HG02588 (cell line): ENCODE measurements around the gene TAOK1.
A peak's percentile ranks its signal among the peaks of the same experiment; 100 is the strongest.
"Not testable (repeated sequence)": the region's sequence is repeated elsewhere in the genome, so short reads cannot be mapped to it uniquely, and the experiment has no call there.

Experiments
- ATAC-seq: cut with Tn5 transposase; IDR thresholded peaks from one replicate; pipeline ENCODE4 v1.9.1; 2021; ENCODE audit warnings: mild to moderate bottlenecking, moderate library complexity; ENCODE audit not compliant: unreplicated experiment

The TAOK1 gene

GRCh38 chr17:29389982-29390850, at the start of gene TAOK1:
Gene TAOK1 (plus strand): TSS chr17:29390363. CDS start chr17:29451549, 61,186 bp downstream.
- peak; percentile 74 for ATAC-seq

GRCh38 chr17:29341726-29342125, 48.4 kb upstream of the TAOK1 start:
- no peak for ATAC-seq

GRCh38 chr17:29342158-29342765, 47.9 kb upstream of the TAOK1 start:
- no peak for ATAC-seq

GRCh38 chr17:29344201-29344856, 45.8 kb upstream of the TAOK1 start:
- no peak for ATAC-seq

GRCh38 chr17:29345066-29345465, 45.1 kb upstream of the TAOK1 start:
- no peak for ATAC-seq

- not testable (repeated sequence) for ATAC-seq
Measured at GRCh38 chr17:29345470-29345869, 44.7 kb upstream of the TAOK1 start.

- ATAC-seq, result no peak
Measured at GRCh38 chr17:29346462-29346861, 43.7 kb upstream of the TAOK1 start.

- no peak for ATAC-seq
Measured at GRCh38 chr17:29347831-29348629, 42.1 kb upstream of the TAOK1 start.

GRCh38 chr17:29349409-29349808, 40.8 kb upstream of the TAOK1 start:
- no peak for ATAC-seq

GRCh38 chr17:29352146-29352545, 38.0 kb upstream of the TAOK1 start:
- ATAC-seq, result no peak

- ATAC-seq, result no peak
Measured at GRCh38 chr17:29357232-29357631, 32.9 kb upstream of the TAOK1 start.

GRCh38 chr17:29357821-29358232, 32.3 kb upstream of the TAOK1 start:
- ATAC-seq, result no peak

- no peak for ATAC-seq
Measured at GRCh38 chr17:29358416-29358815, 31.7 kb upstream of the TAOK1 start.

- ATAC-seq, result no peak
Measured at GRCh38 chr17:29359777-29360176, 30.4 kb upstream of the TAOK1 start.

- no peak for ATAC-seq
Measured at GRCh38 chr17:29363716-29364115, 26.4 kb upstream of the TAOK1 start.

GRCh38 chr17:29364691-29365090, 25.5 kb upstream of the TAOK1 start:
- no peak for ATAC-seq

GRCh38 chr17:29368161-29368560, 22.0 kb upstream of the TAOK1 start:
- no peak for ATAC-seq

- ATAC-seq, result no peak
Measured at GRCh38 chr17:29368926-29369325, 21.2 kb upstream of the TAOK1 start.

- no peak for ATAC-seq
Measured at GRCh38 chr17:29369831-29370735, 20.1 kb upstream of the TAOK1 start.
